Breast epithelium (tissue), 3 donors: Measurements from ENCODE around the gene C1orf159.

Experiments
- POLR2A ChIP-seq: fragments of 450-650 bp; IDR thresholded peaks from one replicate; pipeline ENCODE4 v1.6.1; 2016; ENCODE audit warnings: antibody characterized with exemption, mild to moderate bottlenecking, moderate library complexity
- POLR2AphosphoS5 ChIP-seq, 3 donors: sonication (generic); formaldehyde crosslinking; IDR thresholded peaks; one replicate each; pipeline ENCODE4 v1.6.1; 2017; ENCODE audit warnings: antibody characterized with exemption in 3 of 3
- TF ChIP-seq, protein P1 (sequence below), 3 donors: fragments of 450-650 bp; IDR thresholded peaks; one replicate each; pipeline ENCODE4 v1.5.1; 2016 to 2017; ENCODE audit warnings: antibody characterized with exemption in 3 of 3, mild to moderate bottlenecking in 3 of 3, moderate library complexity in 3 of 3

DNA sequence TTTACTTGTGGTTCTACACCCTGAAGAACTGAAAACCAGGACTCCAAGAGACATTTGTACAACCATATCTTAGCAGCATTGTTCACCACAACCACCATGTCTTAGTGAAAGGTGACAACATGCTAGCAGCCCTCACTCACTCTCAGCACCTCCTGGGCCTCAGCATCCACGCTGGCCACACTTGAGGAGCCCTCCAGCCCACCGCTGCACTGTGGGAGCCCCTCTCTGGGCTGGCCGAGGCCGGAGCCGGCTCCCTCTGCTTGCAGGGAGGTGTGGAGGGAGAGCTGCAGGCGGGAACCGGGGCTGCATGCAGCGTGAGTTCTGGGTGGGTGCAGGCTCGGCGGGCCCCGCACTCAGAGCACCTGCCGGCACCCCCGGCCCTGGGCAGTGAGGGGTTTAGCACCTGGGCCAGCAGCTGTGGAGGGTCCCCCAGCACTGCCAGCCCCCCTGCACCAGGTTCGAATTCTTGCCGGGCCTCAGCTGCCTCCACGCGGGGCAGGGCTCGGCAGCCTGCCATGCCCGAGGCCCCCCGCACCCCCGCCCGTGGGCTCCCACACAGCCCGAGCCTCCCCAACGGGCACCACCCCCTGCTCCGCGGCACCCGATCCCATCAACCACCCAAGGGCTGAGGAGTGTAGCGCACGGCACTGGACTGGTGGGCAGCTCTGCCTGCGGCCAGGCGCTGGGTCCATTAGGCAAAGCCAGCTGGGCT, 9.2 kb downstream of the C1orf159 start:
- TF ChIP-seq POLR2A (no peak), POLR2AphosphoS5 (IDR thresholded peaks at IDR 0.05) (no peak)
- TF ChIP-seq, protein P1, sequence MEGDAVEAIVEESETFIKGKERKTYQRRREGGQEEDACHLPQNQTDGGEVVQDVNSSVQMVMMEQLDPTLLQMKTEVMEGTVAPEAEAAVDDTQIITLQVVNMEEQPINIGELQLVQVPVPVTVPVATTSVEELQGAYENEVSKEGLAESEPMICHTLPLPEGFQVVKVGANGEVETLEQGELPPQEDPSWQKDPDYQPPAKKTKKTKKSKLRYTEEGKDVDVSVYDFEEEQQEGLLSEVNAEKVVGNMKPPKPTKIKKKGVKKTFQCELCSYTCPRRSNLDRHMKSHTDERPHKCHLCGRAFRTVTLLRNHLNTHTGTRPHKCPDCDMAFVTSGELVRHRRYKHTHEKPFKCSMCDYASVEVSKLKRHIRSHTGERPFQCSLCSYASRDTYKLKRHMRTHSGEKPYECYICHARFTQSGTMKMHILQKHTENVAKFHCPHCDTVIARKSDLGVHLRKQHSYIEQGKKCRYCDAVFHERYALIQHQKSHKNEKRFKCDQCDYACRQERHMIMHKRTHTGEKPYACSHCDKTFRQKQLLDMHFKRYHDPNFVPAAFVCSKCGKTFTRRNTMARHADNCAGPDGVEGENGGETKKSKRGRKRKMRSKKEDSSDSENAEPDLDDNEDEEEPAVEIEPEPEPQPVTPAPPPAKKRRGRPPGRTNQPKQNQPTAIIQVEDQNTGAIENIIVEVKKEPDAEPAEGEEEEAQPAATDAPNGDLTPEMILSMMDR (IDR thresholded peaks at IDR 0.05): no peak
